Measurements from ENCODE around the gene IPO7.

IPO7 gene

GRCh38 chr11:9493492-9493891 is 109.0 kb downstream of the IPO7 start:
- no peaks in the 10 kb centered on the region for H3K27me3 ChIP-seq (ENCODE audit: control insufficient read depth, insufficient read depth, low read length)
- no peak overlapping the region for H3K9ac ChIP-seq (ENCODE audit: low read depth, low read length)
- peaks cover 77% of the 10 kb centered on the region for H3K36me3 ChIP-seq (ENCODE audit: control insufficient read depth, insufficient read depth, low read length)
- H3K27ac ChIP-seq (ENCODE audit: low read depth, low read length) = no peak overlapping the region
- no peaks in the 10 kb centered on the region for H3K4me1 ChIP-seq (ENCODE audit: control insufficient read depth, insufficient read depth, low read length)
- no peak overlapping the region for H3K4me3 ChIP-seq (ENCODE audit: low read depth, low read length)
- no peaks in the 10 kb centered on the region for H3K9me3 ChIP-seq (ENCODE audit: control insufficient read depth, insufficient read depth, low read length)

- no peak overlapping the region for H3K27ac ChIP-seq (ENCODE audit: low read depth, low read length)
- H3K36me3 ChIP-seq (ENCODE audit: control insufficient read depth, insufficient read depth, low read length) = peaks cover 78% of the 10 kb centered on the region
Observed at GRCh38 chr11:9494316-9494715, 109.9 kb downstream of the IPO7 start.

GRCh38 chr11:9495803-9496514 is 111.5 kb downstream of the IPO7 start:
- Histone ChIP-seq H3K36me3 (ENCODE audit: control insufficient read depth, insufficient read depth, low read length) (peaks cover 83% of the 10 kb centered on the region), H3K4me1 (ENCODE audit: control insufficient read depth, insufficient read depth, low read length) (no peaks in the 10 kb centered on the region), H3K4me3 (ENCODE audit: low read depth, low read length) (no peak overlapping the region), H3K27me3 (ENCODE audit: control insufficient read depth, insufficient read depth, low read length) (no peaks in the 10 kb centered on the region), H3K27ac (ENCODE audit: low read depth, low read length) (no peak overlapping the region), H3K9me3 (ENCODE audit: control insufficient read depth, insufficient read depth, low read length) (no peaks in the 10 kb centered on the region), H3K9ac (ENCODE audit: low read depth, low read length) (no peak overlapping the region)

More at GRCh38 chr11:9494316-9494715, 109.9 kb downstream of the IPO7 start:
- no peaks in the 10 kb centered on the region for H3K4me1 ChIP-seq (ENCODE audit: control insufficient read depth, insufficient read depth, low read length)
- H3K9me3 ChIP-seq (ENCODE audit: control insufficient read depth, insufficient read depth, low read length) = no peaks in the 10 kb centered on the region
- no peak overlapping the region for H3K9ac ChIP-seq (ENCODE audit: low read depth, low read length)
- H3K4me3 ChIP-seq (ENCODE audit: low read depth, low read length) = no peak overlapping the region
- H3K27me3 ChIP-seq (ENCODE audit: control insufficient read depth, insufficient read depth, low read length) = no peaks in the 10 kb centered on the region
